GM12892 (cell line): Measurements from ENCODE around the gene C10orf90.

Experiments used
- POLR2A ChIP-seq: IDR thresholded peaks from 2 replicates; pipeline ENCODE4 v1.6.1; 2011; ENCODE audit warnings: low read depth, low read length, control low read depth
- POLR2AphosphoS5 ChIP-seq: IDR thresholded peaks from 2 replicates; pipeline ENCODE4 v1.6.1; 2011; ENCODE audit warnings: low read depth, low read length, control low read depth
- TAF1 ChIP-seq: IDR thresholded peaks from 2 replicates; pipeline ENCODE4 v1.6.1; 2011; ENCODE audit warnings: low read depth, mild to moderate bottlenecking, control low read depth, low read length, borderline replicate concordance

DNA sequence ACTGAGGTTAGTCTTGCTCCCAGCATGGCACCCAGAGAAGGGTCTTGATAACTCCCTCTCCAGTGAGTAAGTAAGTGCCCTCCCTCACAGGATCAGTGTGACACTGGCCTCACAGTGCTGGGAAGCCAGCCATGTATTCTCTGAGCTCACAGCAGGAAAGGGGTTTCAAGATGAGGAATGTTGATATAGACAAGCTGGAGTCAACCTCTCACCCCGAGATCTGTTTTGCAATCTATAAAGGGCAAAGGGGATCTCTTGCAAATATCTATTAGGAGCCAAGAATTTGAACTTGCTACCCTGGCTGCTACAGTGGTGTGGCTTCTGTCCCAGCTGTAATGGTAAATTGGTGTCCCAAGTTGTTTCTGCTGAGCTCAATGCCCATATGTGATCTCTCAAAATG is 212.0 kb downstream of the C10orf90 start:
- TF ChIP-seq POLR2AphosphoS5 (no peak), POLR2A (no peak), TAF1 (no peak)
